ENCODE data around the gene NEK5. TPM values are rescaled to one million over a fixed set of nuclear protein-coding genes. Genes with fewer than 3 reads are reported as not detected.

NEK5 gene
- total RNA-seq, 2 experiments from 2014 or later: not detected

GRCh38 chr13:51999510-51999911, 129.4 kb downstream of the NEK5 start:
- no peaks in the 10 kb centered on the region for H3K36me3 Mint-ChIP-seq (ENCODE audit: low read depth)
- CTCF ChIA-PET: interaction anchor here (1.6 to 2.0 kb wide), 3 partner anchors 128 to 451 kb away, joined by 4 to 7 read pairs (median 4); partner anchors contain the start of gene VPS36
- POLR2A ChIA-PET: no interaction called here
- no peaks in the 10 kb centered on the region for H3K9me3 Mint-ChIP-seq
- H3K4me3 Mint-ChIP-seq: no peak overlapping the region
- peaks cover 26% of the 10 kb centered on the region for H3K27me3 Mint-ChIP-seq
- DNase-seq: no peak
- H3K27ac Mint-ChIP-seq: no peak overlapping the region
- H3K4me1 Mint-ChIP-seq: peaks cover 2% of the 10 kb centered on the region

GRCh38 chr13:51998723-51999509, 130.0 kb downstream of the NEK5 start:
- POLR2A ChIA-PET: no interaction called here
- no peaks in the 10 kb centered on the region for H3K36me3 Mint-ChIP-seq (ENCODE audit: low read depth)

GRCh38 chr13:51997641-51998330, 131.1 kb downstream of the NEK5 start:
- Mint-ChIP-seq H3K4me3 (no peak overlapping the region), H3K27ac (no peak overlapping the region), H3K4me1 (peaks cover 2% of the 10 kb centered on the region), H3K36me3 (ENCODE audit: low read depth) (no peaks in the 10 kb centered on the region), H3K27me3 (peaks cover 26% of the 10 kb centered on the region), H3K9me3 (no peaks in the 10 kb centered on the region)
- ChIA-PET CTCF (interaction anchor here (2.0 kb wide), 1 partner anchor 130 kb away, joined by 7 read pairs; no protein-coding TSS in a partner anchor), POLR2A (no interaction called here)
- no peak for DNase-seq

More at GRCh38 chr13:51998723-51999509, 130.0 kb downstream of the NEK5 start:
- DNase-seq: no peak
- H3K27me3 Mint-ChIP-seq: peaks cover 26% of the 10 kb centered on the region
- H3K4me3 Mint-ChIP-seq: no peak overlapping the region
- H3K9me3 Mint-ChIP-seq: no peaks in the 10 kb centered on the region
- CTCF ChIA-PET: interaction anchor here (1.6 to 2.0 kb wide), 3 partner anchors 129 to 452 kb away, joined by 4 to 7 read pairs (median 4); partner anchors contain the start of gene VPS36
- peaks cover 2% of the 10 kb centered on the region for H3K4me1 Mint-ChIP-seq
- no peak overlapping the region for H3K27ac Mint-ChIP-seq

- H3K9me3 Mint-ChIP-seq: no peaks in the 10 kb centered on the region
- H3K36me3 Mint-ChIP-seq (ENCODE audit: low read depth): no peaks in the 10 kb centered on the region
- no peak for DNase-seq
- POLR2A ChIA-PET: no interaction called here
- H3K4me1 Mint-ChIP-seq: peaks cover 2% of the 10 kb centered on the region
- H3K27me3 Mint-ChIP-seq: peaks cover 26% of the 10 kb centered on the region
- no peak overlapping the region for H3K4me3 Mint-ChIP-seq
- CTCF ChIA-PET: interaction anchor here (1.5 kb wide), 1 partner anchor 107 kb away, joined by 3 read pairs; no protein-coding TSS in a partner anchor
- no peak overlapping the region for H3K27ac Mint-ChIP-seq
These were observed 131.7 kb downstream of the NEK5 start for GRCh38 chr13:51997186-51997585.

GRCh38 chr13:51996641-51997040, 132.2 kb downstream of the NEK5 start:
- H3K4me1 Mint-ChIP-seq: peaks cover 2% of the 10 kb centered on the region
- no peak for DNase-seq
- no peaks in the 10 kb centered on the region for H3K9me3 Mint-ChIP-seq
- H3K27ac Mint-ChIP-seq: no peak overlapping the region
- no peak overlapping the region for H3K4me3 Mint-ChIP-seq
- H3K27me3 Mint-ChIP-seq: peaks cover 26% of the 10 kb centered on the region
- ChIA-PET CTCF (interaction anchor here (1.5 kb wide), 1 partner anchor 107 kb away, joined by 3 read pairs; no protein-coding TSS in a partner anchor), POLR2A (no interaction called here)
- no peaks in the 10 kb centered on the region for H3K36me3 Mint-ChIP-seq (ENCODE audit: low read depth)

GRCh38 chr13:51995677-51996551, 133.0 kb downstream of the NEK5 start:
- DNase-seq: no peak
- Mint-ChIP-seq H3K27me3 (peaks cover 26% of the 10 kb centered on the region), H3K4me1 (peaks cover 2% of the 10 kb centered on the region), H3K27ac (no peak overlapping the region), H3K36me3 (ENCODE audit: low read depth) (no peaks in the 10 kb centered on the region), H3K9me3 (no peaks in the 10 kb centered on the region), H3K4me3 (no peak overlapping the region)
- POLR2A ChIA-PET: no interaction called here
- CTCF ChIA-PET: interaction anchor here (1.5 kb wide), 1 partner anchor 106 kb away, joined by 3 read pairs; no protein-coding TSS in a partner anchor

- Mint-ChIP-seq H3K27me3 (peaks cover 15% of the 10 kb centered on the region), H3K4me1 (peaks cover 2% of the 10 kb centered on the region), H3K9me3 (no peaks in the 10 kb centered on the region), H3K27ac (no peak overlapping the region), H3K4me3 (no peak overlapping the region), H3K36me3 (ENCODE audit: low read depth) (no peaks in the 10 kb centered on the region)
- ChIA-PET POLR2A (no interaction called here), CTCF (interaction anchor here (1.0 to 1.5 kb wide), 2 partner anchors 98 to 242 kb away, joined by 3 read pairs; no protein-coding TSS in a partner anchor)
- no peak for DNase-seq
These were observed 135.2 kb downstream of the NEK5 start for GRCh38 chr13:51993713-51994112.

- ChIA-PET POLR2A (no interaction called here), CTCF (no interaction called here)
- DNase-seq: no peak
- H3K27ac Mint-ChIP-seq: no peak overlapping the region
- H3K27me3 Mint-ChIP-seq: peaks cover 41% of the 10 kb centered on the region
- no peak overlapping the region for H3K4me3 Mint-ChIP-seq
- H3K9me3 Mint-ChIP-seq: no peaks in the 10 kb centered on the region
- no peaks in the 10 kb centered on the region for H3K36me3 Mint-ChIP-seq (ENCODE audit: low read depth)
- H3K4me1 Mint-ChIP-seq: no peaks in the 10 kb centered on the region
These were observed 139.8 kb downstream of the NEK5 start for GRCh38 chr13:51988988-51989618.

Other genes starting within 250 kb of the NEK5 start
- gene ATP7B, start 117.6 kb downstream of the NEK5 start, total RNA-seq: under 1 TPM; 0.78 to 0.88 TPM
- gene ALG11, start 116.7 kb downstream of the NEK5 start, total RNA-seq: 10 to 100 TPM; 24.0 to 28.9 TPM
- gene UTP14C, start 104.4 kb downstream of the NEK5 start, total RNA-seq: 1 to 10 TPM; 9.4 to 10.0 TPM
- 10 to 100 TPM in 1 of 2 experiments, 1 to 10 TPM in 1; 8.1 to 12.9 TPM for gene NEK3, start 30.5 kb upstream of the NEK5 start, total RNA-seq